ENCODE measurements around the gene PBX1. TPM values are rescaled to one million over a fixed set of nuclear protein-coding genes. Genes with fewer than 3 reads are reported as not detected.

The PBX1 gene
- total and polyA plus RNA-seq, 2 experiments from 2014 or later, result 40.0 to 104 TPM

GRCh38 chr1:164629971-164630370 lies 71.0 kb downstream of the PBX1 start (continued):
- TF ChIP-seq CREB1 (CRISPR knock-in tag; IDR thresholded peaks at IDR 0.05; ENCODE audit: low read depth), result no peak
- no peak for TF ChIP-seq ZNF331 (CRISPR knock-in tag; IDR thresholded peaks at IDR 0.05; ENCODE audit: low read depth)
- TF ChIP-seq, protein P1, sequence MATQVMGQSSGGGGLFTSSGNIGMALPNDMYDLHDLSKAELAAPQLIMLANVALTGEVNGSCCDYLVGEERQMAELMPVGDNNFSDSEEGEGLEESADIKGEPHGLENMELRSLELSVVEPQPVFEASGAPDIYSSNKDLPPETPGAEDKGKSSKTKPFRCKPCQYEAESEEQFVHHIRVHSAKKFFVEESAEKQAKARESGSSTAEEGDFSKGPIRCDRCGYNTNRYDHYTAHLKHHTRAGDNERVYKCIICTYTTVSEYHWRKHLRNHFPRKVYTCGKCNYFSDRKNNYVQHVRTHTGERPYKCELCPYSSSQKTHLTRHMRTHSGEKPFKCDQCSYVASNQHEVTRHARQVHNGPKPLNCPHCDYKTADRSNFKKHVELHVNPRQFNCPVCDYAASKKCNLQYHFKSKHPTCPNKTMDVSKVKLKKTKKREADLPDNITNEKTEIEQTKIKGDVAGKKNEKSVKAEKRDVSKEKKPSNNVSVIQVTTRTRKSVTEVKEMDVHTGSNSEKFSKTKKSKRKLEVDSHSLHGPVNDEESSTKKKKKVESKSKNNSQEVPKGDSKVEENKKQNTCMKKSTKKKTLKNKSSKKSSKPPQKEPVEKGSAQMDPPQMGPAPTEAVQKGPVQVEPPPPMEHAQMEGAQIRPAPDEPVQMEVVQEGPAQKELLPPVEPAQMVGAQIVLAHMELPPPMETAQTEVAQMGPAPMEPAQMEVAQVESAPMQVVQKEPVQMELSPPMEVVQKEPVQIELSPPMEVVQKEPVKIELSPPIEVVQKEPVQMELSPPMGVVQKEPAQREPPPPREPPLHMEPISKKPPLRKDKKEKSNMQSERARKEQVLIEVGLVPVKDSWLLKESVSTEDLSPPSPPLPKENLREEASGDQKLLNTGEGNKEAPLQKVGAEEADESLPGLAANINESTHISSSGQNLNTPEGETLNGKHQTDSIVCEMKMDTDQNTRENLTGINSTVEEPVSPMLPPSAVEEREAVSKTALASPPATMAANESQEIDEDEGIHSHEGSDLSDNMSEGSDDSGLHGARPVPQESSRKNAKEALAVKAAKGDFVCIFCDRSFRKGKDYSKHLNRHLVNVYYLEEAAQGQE (IDR thresholded peaks at IDR 0.05; ENCODE audit: unreplicated experiment), result no peak
- TF ChIP-seq ZNF114 (CRISPR knock-in tag; IDR thresholded peaks at IDR 0.05), result no peak
- no peak for TF ChIP-seq POLR2AphosphoS5 (IDR thresholded peaks at IDR 0.05; ENCODE audit: low read depth)
- no peak for TF ChIP-seq STAT1 (IDR thresholded peaks at IDR 0.05; ENCODE audit: unreplicated experiment)

GRCh38 chr1:164630626-164631396 lies 71.8 kb downstream of the PBX1 start:
- Histone ChIP-seq H3K79me2 (replicated peaks; ENCODE audit: insufficient read depth) (peaks cover 99% of the 10 kb centered on the region), H3K4me2 (no peak overlapping the region), H3K4me3 (no peak overlapping the region), H3K36me3 (ENCODE audit: insufficient read depth) (no peaks in the 10 kb centered on the region), H3K4me1 (ENCODE audit: insufficient read depth) (peaks cover 47% of the 10 kb centered on the region), H3K9me2 (ENCODE audit: insufficient read depth) (no peaks in the 10 kb centered on the region), H2AFZ (no peak overlapping the region), H3F3A (replicated peaks; ENCODE audit: low read depth) (0 out of 2 replicates have a peak, but pooled peaks cover 7% of the 10 kb centered on the region), H3K27me3 (ENCODE audit: insufficient read depth) (no peaks in the 10 kb centered on the region), H4K20me1 (replicated peaks; ENCODE audit: insufficient read depth) (peaks cover 25% of the 10 kb centered on the region; the same call in 1 of the 2 replicates), H3K27ac (ENCODE audit: low read depth) (0 out of 2 replicates have a peak overlapping the region, but pooled peaks have one; percentile 7)
- Mint-ChIP-seq H3K4me3 (no peak overlapping the region), H3K27me3 (ENCODE audit: insufficient read depth, low read depth, poor library complexity) (peaks cover 3% of the 10 kb centered on the region), H3K9me3 (no peaks in the 10 kb centered on the region), H3K36me3 (ENCODE audit: low read depth) (peaks cover 8% of the 10 kb centered on the region; the same call in 2 of the 3 replicates), H3K4me1 (peaks cover 62% of the 10 kb centered on the region), H3K27ac (0 out of 2 replicates have a peak overlapping the region, but pooled peaks have one; percentile 19)
- DNase-seq (ENCODE audit: low spot score) (no peak), ATAC-seq (no peak)
- TF ChIP-seq, protein P1 (IDR thresholded peaks at IDR 0.05; ENCODE audit: unreplicated experiment), result no peak
- no peak for TF ChIP-seq EZH2phosphoT487 (IDR thresholded peaks at IDR 0.05; ENCODE audit: unreplicated experiment)
- no peak for TF ChIP-seq POLR2AphosphoS5 (IDR thresholded peaks at IDR 0.05; ENCODE audit: low read depth)
- no peak for TF ChIP-seq CTCF (conservative IDR thresholded peaks at IDR 0.05; ENCODE audit: low read depth in 2 of 2)
- TF ChIP-seq ZNF331 (CRISPR knock-in tag; IDR thresholded peaks at IDR 0.05; ENCODE audit: low read depth), result no peak
- TF ChIP-seq ZNF114 (CRISPR knock-in tag; IDR thresholded peaks at IDR 0.05), result no peak

Data from GM23338 (cell line).